Measurements from ENCODE around the gene COL4A3. TPM values are rescaled to one million over a fixed set of nuclear protein-coding genes. Genes with fewer than 3 reads are reported as not detected.

Gene COL4A3
- total RNA-seq, 1 donor from 2014 or later, result 0.34 TPM

DNA sequence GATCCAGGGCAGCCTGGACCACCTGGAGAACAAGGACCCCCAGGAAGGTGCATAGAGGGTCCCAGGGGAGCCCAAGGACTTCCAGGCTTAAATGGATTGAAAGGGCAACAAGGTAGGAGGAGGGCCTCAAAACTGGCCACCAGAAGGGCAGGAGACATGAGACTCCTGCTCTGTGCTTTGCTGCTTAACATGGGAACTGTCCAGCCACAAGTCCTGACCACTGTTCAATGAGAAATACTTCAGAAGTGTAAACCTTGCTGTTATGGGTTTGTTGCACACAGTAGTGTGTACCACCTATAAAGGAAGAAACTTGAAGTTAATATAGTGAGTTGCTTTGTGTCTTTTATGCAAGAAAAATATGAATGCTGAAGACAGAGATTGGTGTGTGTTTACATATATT, 116.5 kb downstream of the COL4A3 start:
- no peak overlapping the region for H3K4me3 Mint-ChIP-seq (ENCODE audit: low read depth)
- peaks cover 7% of the 10 kb centered on the region for H3K9me3 Mint-ChIP-seq (ENCODE audit: low read depth)
- no peaks in the 10 kb centered on the region for H3K36me3 Mint-ChIP-seq (ENCODE audit: insufficient read depth)
- no peak overlapping the region for H3K27ac Mint-ChIP-seq
- TF ChIP-seq, protein P1, sequence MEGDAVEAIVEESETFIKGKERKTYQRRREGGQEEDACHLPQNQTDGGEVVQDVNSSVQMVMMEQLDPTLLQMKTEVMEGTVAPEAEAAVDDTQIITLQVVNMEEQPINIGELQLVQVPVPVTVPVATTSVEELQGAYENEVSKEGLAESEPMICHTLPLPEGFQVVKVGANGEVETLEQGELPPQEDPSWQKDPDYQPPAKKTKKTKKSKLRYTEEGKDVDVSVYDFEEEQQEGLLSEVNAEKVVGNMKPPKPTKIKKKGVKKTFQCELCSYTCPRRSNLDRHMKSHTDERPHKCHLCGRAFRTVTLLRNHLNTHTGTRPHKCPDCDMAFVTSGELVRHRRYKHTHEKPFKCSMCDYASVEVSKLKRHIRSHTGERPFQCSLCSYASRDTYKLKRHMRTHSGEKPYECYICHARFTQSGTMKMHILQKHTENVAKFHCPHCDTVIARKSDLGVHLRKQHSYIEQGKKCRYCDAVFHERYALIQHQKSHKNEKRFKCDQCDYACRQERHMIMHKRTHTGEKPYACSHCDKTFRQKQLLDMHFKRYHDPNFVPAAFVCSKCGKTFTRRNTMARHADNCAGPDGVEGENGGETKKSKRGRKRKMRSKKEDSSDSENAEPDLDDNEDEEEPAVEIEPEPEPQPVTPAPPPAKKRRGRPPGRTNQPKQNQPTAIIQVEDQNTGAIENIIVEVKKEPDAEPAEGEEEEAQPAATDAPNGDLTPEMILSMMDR (IDR thresholded peaks at IDR 0.05; ENCODE audit: unreplicated experiment), result no peak
- H3K27me3 Mint-ChIP-seq, result no peaks in the 10 kb centered on the region
- no peak for DNase-seq (ENCODE audit: low spot score, unreplicated experiment)
- H3K4me1 Mint-ChIP-seq (ENCODE audit: low read depth), result no peaks in the 10 kb centered on the region

DNA sequence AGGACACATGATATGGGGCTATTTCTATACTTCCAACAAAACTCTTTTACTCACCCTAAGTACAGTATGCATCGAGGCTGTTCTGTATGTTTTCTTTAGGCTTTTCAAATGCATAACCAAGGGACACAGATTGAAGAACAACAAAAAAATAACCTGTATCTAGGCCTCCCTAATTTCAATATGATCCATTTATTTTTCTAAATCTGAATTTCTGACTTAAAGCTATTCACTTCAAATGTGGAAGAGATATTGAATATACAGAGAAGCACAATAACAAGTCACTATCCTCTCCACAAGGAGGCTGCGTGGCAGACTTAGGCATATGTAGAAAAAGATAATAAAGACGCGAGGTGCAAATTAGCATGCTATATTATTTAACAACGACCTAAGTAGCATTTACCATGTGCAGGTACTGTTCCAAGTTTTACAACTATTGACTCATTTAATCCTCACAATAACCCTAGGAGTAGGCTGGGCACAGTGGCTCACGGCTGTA, 121.4 kb downstream of the COL4A3 start:
- Mint-ChIP-seq H3K27ac (no peak overlapping the region), H3K4me3 (ENCODE audit: low read depth) (no peak overlapping the region), H3K4me1 (ENCODE audit: low read depth) (no peaks in the 10 kb centered on the region), H3K36me3 (ENCODE audit: insufficient read depth) (no peaks in the 10 kb centered on the region), H3K9me3 (ENCODE audit: low read depth) (peaks cover 7% of the 10 kb centered on the region), H3K27me3 (no peaks in the 10 kb centered on the region)
- TF ChIP-seq, protein P1 (IDR thresholded peaks at IDR 0.05; ENCODE audit: unreplicated experiment), result no peak
- no peak for DNase-seq (ENCODE audit: low spot score, unreplicated experiment)

DNA sequence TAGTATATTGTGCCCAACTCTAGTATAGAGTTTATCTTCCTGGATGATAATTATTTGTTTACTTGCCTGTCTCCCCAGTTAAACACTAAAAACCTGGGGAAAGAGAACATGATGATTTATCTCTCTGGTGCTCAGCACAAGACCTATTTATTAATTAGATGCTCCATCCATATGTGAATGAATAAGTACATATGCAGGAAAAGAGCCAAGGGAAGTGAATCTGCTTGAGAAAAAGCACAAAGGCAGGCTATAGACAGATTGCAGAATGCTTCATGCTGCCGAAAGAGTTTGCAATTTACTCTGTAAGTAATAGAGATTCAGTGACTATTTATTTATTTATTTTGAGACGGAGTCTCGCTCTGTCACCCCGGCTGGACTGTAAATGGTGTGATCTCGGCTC, 123.3 kb downstream of the COL4A3 start:
- TF ChIP-seq, protein P1 (IDR thresholded peaks at IDR 0.05; ENCODE audit: unreplicated experiment), result no peak

DNA sequence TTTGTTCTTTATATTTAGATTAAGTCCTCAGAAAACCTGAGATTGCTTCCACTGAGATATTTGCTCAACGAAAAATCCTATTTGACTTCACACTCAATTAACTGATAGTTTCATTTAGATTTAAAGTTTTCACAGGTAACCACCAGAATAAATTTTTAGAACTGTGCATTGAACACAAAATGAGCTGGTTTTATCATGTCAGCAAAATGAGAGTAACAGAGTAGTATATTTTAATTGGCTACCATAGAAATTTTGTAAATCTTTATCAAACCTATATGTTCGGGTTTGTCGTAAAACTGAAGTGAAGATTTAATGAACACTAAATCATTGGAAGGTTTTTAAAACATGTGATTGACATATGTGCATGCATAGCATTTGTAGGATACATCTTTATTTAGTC, 127.9 kb downstream of the COL4A3 start:
- TF ChIP-seq, protein P1 (IDR thresholded peaks at IDR 0.05; ENCODE audit: unreplicated experiment), result no peak

More for the DNA sequence above, 123.3 kb downstream of the COL4A3 start:
- Mint-ChIP-seq H3K36me3 (ENCODE audit: insufficient read depth) (no peaks in the 10 kb centered on the region), H3K9me3 (ENCODE audit: low read depth) (peaks cover 5% of the 10 kb centered on the region), H3K27me3 (peaks cover 10% of the 10 kb centered on the region), H3K4me3 (ENCODE audit: low read depth) (no peak overlapping the region), H3K27ac (no peak overlapping the region), H3K4me1 (ENCODE audit: low read depth) (no peaks in the 10 kb centered on the region)
- no peak for DNase-seq (ENCODE audit: low spot score, unreplicated experiment)

DNA sequence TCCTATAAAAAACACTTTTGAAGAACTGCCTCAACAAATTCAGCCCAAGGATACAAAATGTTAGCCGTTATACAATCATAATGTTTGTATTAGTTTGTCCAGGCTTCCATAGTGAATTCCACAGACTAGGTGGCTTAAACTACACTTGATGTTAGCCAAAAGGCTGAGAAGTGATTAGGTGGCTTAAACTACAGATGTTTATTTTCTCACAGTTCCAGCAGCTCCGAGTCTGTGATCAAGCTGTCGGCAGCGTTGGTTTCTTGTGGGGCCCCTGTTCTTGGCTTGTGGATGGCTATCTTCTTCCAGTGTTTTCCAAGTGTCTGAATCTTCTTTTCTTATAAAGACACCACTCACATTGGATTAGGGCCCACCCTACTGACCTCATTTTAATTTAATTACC, 129.1 kb downstream of the COL4A3 start:
- H3K4me3 Mint-ChIP-seq (ENCODE audit: low read depth), result no peak overlapping the region
- H3K36me3 Mint-ChIP-seq (ENCODE audit: insufficient read depth), result peaks cover 2% of the 10 kb centered on the region
- TF ChIP-seq, protein P1 (IDR thresholded peaks at IDR 0.05; ENCODE audit: unreplicated experiment), result no peak
- DNase-seq (ENCODE audit: low spot score, unreplicated experiment), result no peak
- H3K27me3 Mint-ChIP-seq, result peaks cover 46% of the 10 kb centered on the region
- H3K9me3 Mint-ChIP-seq (ENCODE audit: low read depth), result no peaks in the 10 kb centered on the region
- H3K4me1 Mint-ChIP-seq (ENCODE audit: low read depth), result peaks cover 12% of the 10 kb centered on the region
- no peak overlapping the region for H3K27ac Mint-ChIP-seq

More for the DNA sequence above, 127.9 kb downstream of the COL4A3 start:
- no peak for DNase-seq (ENCODE audit: low spot score, unreplicated experiment)
- Mint-ChIP-seq H3K27me3 (peaks cover 40% of the 10 kb centered on the region), H3K9me3 (ENCODE audit: low read depth) (no peaks in the 10 kb centered on the region), H3K27ac (no peak overlapping the region), H3K4me1 (ENCODE audit: low read depth) (peaks cover 12% of the 10 kb centered on the region), H3K36me3 (ENCODE audit: insufficient read depth) (peaks cover 2% of the 10 kb centered on the region), H3K4me3 (ENCODE audit: low read depth) (no peak overlapping the region)
